Endothelial cell of umbilical vein (primary cell): ENCODE data around the gene NUMA1. TPM values are rescaled to one million over a fixed set of nuclear protein-coding genes. Genes with fewer than 3 reads are reported as not detected.

ENCODE experiments used
- BruUV-seq: library from RNA; stranded (reverse); fragments of 400-500 nt; replicated peaks from 2 replicates; lab custom pipeline; 2021; lab: Mats Ljungman, UMichigan
- CTCF ChIA-PET: fragments of 300-600, 350-600 bp; sonication (Branson Sonifier 250); formaldehyde crosslinking; loops from one replicate; lab custom pipeline; 2021; ENCODE audit warnings: antibody characterized with exemption, inconsistent platforms; lab: Charles Lee
- POLR2A ChIA-PET: fragments of 300-600, 350-600 bp; sonication (Branson Sonifier 250); formaldehyde crosslinking; loops from one replicate; lab custom pipeline; 2021; ENCODE audit warnings: antibody characterized with exemption, inconsistent platforms; lab: Charles Lee
- DNase-seq: peaks from one replicate; pipeline ENCODE4 v3.0.0-alpha.2; 2011; ENCODE audit warnings: low read depth, low spot score
- FAIRE-seq: peaks from 2 replicates; lab custom pipeline; 2011; peaks lifted over from hg19 to GRCh38; lab: Jason Lieb, UNC
- H2AFZ ChIP-seq: 2 replicates; pipeline ENCODE4 v1.6.0; 2012; ENCODE audit warnings: low read depth, low read length, control low read depth, inconsistent platforms
- H3K27ac ChIP-seq: 2 replicates; pipeline ENCODE4 v1.5.1; 2011; ENCODE audit warnings: low read depth, mild to moderate bottlenecking, control low read depth, low read length, moderate library complexity; ENCODE audit not compliant: insufficient read depth
- H3K27me3 ChIP-seq, 2 experiments: 2 replicates each; pipeline versions ENCODE4 v1.6.0 to v1.6.1; 2011; ENCODE audit warnings: low read length in 2 of 2, mixed read lengths in 1 of 2; ENCODE audit not compliant: control insufficient read depth in 2 of 2, insufficient read depth in 2 of 2
- H3K36me3 ChIP-seq, 2 experiments: 2 replicates in 1 of 2; 3 replicates in 1 of 2; pipeline ENCODE4 v1.5.1; 2011; ENCODE audit warnings: low read length in 2 of 2, mild to moderate bottlenecking in 1 of 2, moderate library complexity in 1 of 2; ENCODE audit not compliant: control insufficient read depth in 2 of 2, insufficient read depth in 2 of 2; ENCODE audit errors: extremely low read depth in 1 of 2
- H3K4me1 ChIP-seq: 3 replicates; pipeline ENCODE4 v1.5.1; 2011; ENCODE audit warnings: mild to moderate bottlenecking, low read length; ENCODE audit not compliant: control insufficient read depth, insufficient read depth; ENCODE audit errors: extremely low read depth
- H3K4me2 ChIP-seq: 2 replicates; pipeline ENCODE4 v1.6.1; 2011; ENCODE audit warnings: low read length, control low read depth, mixed read lengths; ENCODE audit not compliant: insufficient read depth
- H3K4me3 ChIP-seq, 3 experiments: fragments of 200-600 bp in 1 of 3; sonication (generic), shearing (Covaris generic) in 1 of 3; replicated peaks in 1 of 3; 2 replicates each; pipeline ENCODE4 v1.5.1; 2011 to 2016; ENCODE audit warnings: control low read depth in 3 of 3, low read length in 3 of 3, mild to moderate bottlenecking in 2 of 3, inconsistent platforms in 1 of 3, low read depth in 1 of 3, moderate library complexity in 1 of 3; ENCODE audit not compliant: insufficient read depth in 1 of 3
- H3K79me2 ChIP-seq: 2 replicates; pipeline ENCODE4 v1.6.0; 2012; ENCODE audit warnings: low read length, inconsistent platforms; ENCODE audit not compliant: control insufficient read depth, insufficient read depth
- H3K9ac ChIP-seq: replicated peaks from 2 replicates; pipeline ENCODE3; 2011; ENCODE audit warnings: low read length, control low read depth; ENCODE audit not compliant: insufficient read depth; ENCODE audit errors: extremely low read depth
- H3K9me1 ChIP-seq: replicated peaks from 3 replicates; pipeline ENCODE4 v1.6.0; 2011; ENCODE audit warnings: mild to moderate bottlenecking, low read length; ENCODE audit not compliant: control insufficient read depth, insufficient read depth; ENCODE audit errors: extremely low read depth
- H3K9me3 ChIP-seq: replicated peaks from 2 replicates; pipeline ENCODE4 v1.5.1; 2012; ENCODE audit warnings: low read length, inconsistent platforms; ENCODE audit not compliant: control insufficient read depth, insufficient read depth
- H4K20me1 ChIP-seq: replicated peaks from 2 replicates; pipeline ENCODE3; 2011; ENCODE audit warnings: mild to moderate bottlenecking, low read length; ENCODE audit not compliant: control insufficient read depth, insufficient read depth; ENCODE audit errors: extremely low read depth
- CTCF ChIP-seq, 2 donors: IDR thresholded peaks; 1 replicate in 1 of 2; 2 replicates in 1 of 2; pipeline ENCODE4 v1.5.1; 2011; ENCODE audit warnings: low read length in 2 of 2, mild to moderate bottlenecking in 2 of 2, moderate library complexity in 2 of 2, control low read depth in 1 of 2, inconsistent platforms in 1 of 2, low read depth in 1 of 2; ENCODE audit not compliant: insufficient read depth in 1 of 2; ENCODE audit errors: extremely low read depth in 1 of 2
- EZH2 ChIP-seq: IDR thresholded peaks from 2 replicates; pipeline ENCODE4 v1.6.1; 2012; ENCODE audit warnings: borderline replicate concordance, low read depth, mild to moderate bottlenecking, moderate library complexity, low read length, inconsistent platforms; ENCODE audit not compliant: severe bottlenecking
- FOS ChIP-seq: IDR thresholded peaks from 2 replicates; pipeline ENCODE4 v1.6.1; 2011; ENCODE audit warnings: mild to moderate bottlenecking, low read length, moderate library complexity, borderline replicate concordance; ENCODE audit not compliant: insufficient read depth
- GATA2 ChIP-seq: IDR thresholded peaks from 2 replicates; pipeline ENCODE4 v1.7.0; 2011; ENCODE audit warnings: low read depth, mild to moderate bottlenecking, moderate library complexity, mixed read lengths, low read length; ENCODE audit not compliant: insufficient read length, insufficient read depth
- JUN ChIP-seq: IDR thresholded peaks from 2 replicates; pipeline ENCODE4 v1.6.1; 2011; ENCODE audit warnings: borderline replicate concordance, low read depth; ENCODE audit not compliant: insufficient read length, insufficient read depth
- MAX ChIP-seq: IDR thresholded peaks from 2 replicates; pipeline ENCODE4 v1.6.1; 2011; ENCODE audit not compliant: insufficient read depth, insufficient read length
- MYC ChIP-seq: IDR thresholded peaks from one replicate; pipeline ENCODE4 v1.6.1; 2011; ENCODE audit warnings: mild to moderate bottlenecking, low read depth, low read length
- POLR2A ChIP-seq: IDR thresholded peaks from 2 replicates; pipeline ENCODE4 v1.6.1; 2012; ENCODE audit warnings: low read depth, mild to moderate bottlenecking, control low read depth, low read length
- POLR2AphosphoS5 ChIP-seq: IDR thresholded peaks from 2 replicates; pipeline ENCODE4 v1.6.1; 2012; ENCODE audit warnings: low read depth, mild to moderate bottlenecking, control low read depth, low read length, moderate library complexity; ENCODE audit not compliant: insufficient read depth
- dilution Hi-C: fragments of 300-500 bp; cut with MboI; formaldehyde crosslinking; loops from one replicate; pipeline ENCODE4 v1.15.0; 2019; ENCODE audit warnings: low sequenced_read_pairs; ENCODE audit not compliant: extremely low pct_ligation_motif_present
- intact Hi-C: fragments of 100-400 bp; cut with micrococcal nuclease; formaldehyde crosslinking; loops from one replicate; pipeline ENCODE4 v1.10.0; 2022
- polyA plus RNA-seq, 4 experiments: library from polyadenylated mRNA; depleted of rRNA in 3 of 4; stranded (reverse) in 3 of 4; unstranded in 1 of 4; fragments of >200 nt; gene quantifications; 2 replicates each; pipeline versions ENCODE4 v1.2.1 to v1.2.3, GENCODE V29; 2011 to 2012; ENCODE audit warnings: missing spikeins in 1 of 4
- total RNA-seq: library from RNA; stranded (reverse); gene quantifications from 2 replicates; pipeline ENCODE4 v1.2.3, GENCODE V29; 2021

The NUMA1 gene
- total and polyA plus RNA-seq, 2 donors (not counting 3 experiments of a cell fraction or from before 2014, with no cell fraction given): 120 to 164 TPM

GRCh38 chr11:72125956-72126355 is 45.6 kb upstream of the NUMA1 start:
- no peak for TF ChIP-seq CTCF (IDR thresholded peaks at IDR 0.05; ENCODE audit: extremely low read depth in 1 of 2, insufficient read depth in 1 of 2, low read depth in 1 of 2, low read length in 2 of 2)
- no peak for TF ChIP-seq EZH2
- no peak for TF ChIP-seq POLR2AphosphoS5
- no peak for TF ChIP-seq JUN
- no peak for TF ChIP-seq FOS
- TF ChIP-seq GATA2: no peak
- no peak for TF ChIP-seq POLR2A
- no peak for TF ChIP-seq MYC
- TF ChIP-seq MAX: no peak

More at GRCh38 chr11:72125956-72126355, 45.6 kb upstream of the NUMA1 start:
- Histone ChIP-seq H3K9me3 (no peaks in the 10 kb centered on the region), H3K36me3 (no peaks in the 10 kb centered on the region), H3K27ac (no peak overlapping the region), H3K9me1 (no peaks in the 10 kb centered on the region), H2AFZ (no peak overlapping the region), H4K20me1 (no peaks in the 10 kb centered on the region), H3K79me2 (no peaks in the 10 kb centered on the region), H3K4me1 (no peaks in the 10 kb centered on the region), H3K4me2 (no peak overlapping the region), H3K9ac (no peak overlapping the region), H3K4me3 (no peak overlapping the region), H3K27me3 (peaks cover 0 to 4% of the 10 kb centered on the region in 2 experiments)
- intact Hi-C loops (no loop called here), dilution Hi-C loops (no loop called here)
- ChIA-PET CTCF (interaction anchor here (0.9 to 4.1 kb wide), 3 partner anchors 18 to 305 kb away, joined by 3 to 25 read pairs (median 4); no protein-coding TSS in a partner anchor), POLR2A (no interaction called here)
- no TSS peak for BruUV-seq
- FAIRE-seq (no peak), DNase-seq (no peak)
